IMR-90 (cell line): Measurements from ENCODE around the gene PLCB4. TPM values are rescaled to one million over a fixed set of nuclear protein-coding genes. Genes with fewer than 3 reads are reported as not detected.

ENCODE experiments used
- ATAC-seq: fragments of 200-7000 bp; cut with Tn5 transposase; 2 replicates; pipeline ENCODE4 v1.9.1; 2020; ENCODE audit warnings: low read depth, mild to moderate bottlenecking, moderate library complexity
- BruUV-seq: library from RNA; stranded (reverse); fragments of 400-500 nt; replicated peaks from 2 replicates; lab custom pipeline; 2021; lab: Mats Ljungman, UMichigan
- CTCF ChIA-PET: fragments of 300-600 bp; formaldehyde crosslinking; extraction: SDS; loops from one replicate; lab custom pipeline; 2021; ENCODE audit warnings: antibody characterized with exemption; lab: Yijun Ruan, JAX
- POLR2A ChIA-PET: fragments of 300-600 bp; sonication (Branson Sonifier 250); formaldehyde crosslinking; loops from one replicate; lab custom pipeline; 2022; ENCODE audit warnings: antibody characterized with exemption; ENCODE audit not compliant: unreplicated experiment; lab: Charles Lee
- DNase-seq: peaks from one replicate; pipeline ENCODE4 v3.0.0; 2013
- H2AFZ ChIP-seq: replicated peaks from 2 replicates; pipeline ENCODE3; 2013; ENCODE audit warnings: low read length, mild to moderate bottlenecking; ENCODE audit not compliant: poor library complexity
- H2AK5ac ChIP-seq: 2 replicates; pipeline ENCODE4 v1.6.1; 2013; ENCODE audit warnings: low read depth, low read length, inconsistent platforms
- H2AK9ac ChIP-seq: replicated peaks from 2 replicates; pipeline ENCODE3; 2013; ENCODE audit warnings: mild to moderate bottlenecking, low read depth, low read length, moderate library complexity; ENCODE audit not compliant: poor library complexity
- H2BK120ac ChIP-seq: 2 replicates; pipeline ENCODE4 v1.6.1; 2013; ENCODE audit warnings: low read depth, low read length, inconsistent platforms
- H2BK15ac ChIP-seq: 3 replicates; pipeline ENCODE4 v1.6.1; 2013; ENCODE audit warnings: low read depth, low read length, inconsistent platforms
- H2BK20ac ChIP-seq: 2 replicates; pipeline ENCODE4 v1.6.1; 2013; ENCODE audit warnings: low read depth, mild to moderate bottlenecking, inconsistent platforms, low read length, moderate library complexity
- H2BK5ac ChIP-seq: 2 replicates; pipeline ENCODE4 v1.6.1; 2013; ENCODE audit warnings: mild to moderate bottlenecking, low read depth, low read length, inconsistent platforms; ENCODE audit not compliant: poor library complexity, severe bottlenecking
- H3K14ac ChIP-seq: replicated peaks from 2 replicates; pipeline ENCODE4 v1.6.1; 2013; ENCODE audit warnings: low read depth, low read length, inconsistent platforms
- H3K18ac ChIP-seq: 2 replicates; pipeline ENCODE4 v1.6.1; 2013; ENCODE audit warnings: low read depth, low read length, control low read depth
- H3K23ac ChIP-seq: 2 replicates; pipeline ENCODE4 v1.6.1; 2013; ENCODE audit warnings: low read depth, low read length, inconsistent platforms
- H3K27ac ChIP-seq: 2 replicates; pipeline ENCODE4 v1.5.1; 2013; ENCODE audit warnings: mild to moderate bottlenecking, control low read depth, low read length; ENCODE audit not compliant: insufficient read depth
- H3K27me3 ChIP-seq: 2 replicates; pipeline ENCODE4 v1.6.1; 2013; ENCODE audit warnings: low read length; ENCODE audit not compliant: control insufficient read depth, insufficient read depth
- H3K36me3 ChIP-seq: 2 replicates; pipeline ENCODE4 v1.6.1; 2013; ENCODE audit warnings: low read length, mixed read lengths; ENCODE audit not compliant: control insufficient read depth, insufficient read depth
- H3K4ac ChIP-seq: 2 replicates; pipeline ENCODE4 v1.6.1; 2013; ENCODE audit warnings: low read depth, low read length, inconsistent platforms
- H3K4me1 ChIP-seq: 2 replicates; pipeline ENCODE4 v1.6.1; 2013; ENCODE audit warnings: low read length, mixed read lengths; ENCODE audit not compliant: control insufficient read depth, insufficient read depth
- H3K4me2 ChIP-seq: 2 replicates; pipeline ENCODE4 v1.6.1; 2013; ENCODE audit warnings: low read depth, mild to moderate bottlenecking, control low read depth, low read length, moderate library complexity
- H3K4me3 ChIP-seq: 2 replicates; pipeline ENCODE4 v1.5.1; 2013; ENCODE audit warnings: low read depth, mild to moderate bottlenecking, control low read depth, low read length, moderate library complexity; ENCODE audit not compliant: insufficient read depth
- H3K56ac ChIP-seq: 2 replicates; pipeline ENCODE4 v1.6.1; 2013; ENCODE audit warnings: low read length, inconsistent platforms; ENCODE audit not compliant: insufficient read depth; ENCODE audit errors: extremely low read depth
- H3K79me1 ChIP-seq, 2 experiments: 2 replicates each; pipeline ENCODE4 v1.6.1; 2013; ENCODE audit warnings: low read length in 2 of 2, inconsistent platforms in 1 of 2, low read depth in 1 of 2
- H3K9ac ChIP-seq: 2 replicates; pipeline ENCODE4 v1.6.1; 2013; ENCODE audit warnings: low read depth, low read length, control low read depth
- H3K9me1 ChIP-seq: 2 replicates; pipeline ENCODE4 v1.6.1; 2013; ENCODE audit warnings: low read length, inconsistent platforms; ENCODE audit not compliant: insufficient read depth
- H3K9me3 ChIP-seq: 2 replicates; pipeline ENCODE4 v1.6.1; 2013; ENCODE audit warnings: low read length; ENCODE audit not compliant: control insufficient read depth, insufficient read depth
- H4K20me1 ChIP-seq: 2 replicates; pipeline ENCODE4 v1.6.1; 2013; ENCODE audit warnings: low read length, inconsistent platforms; ENCODE audit not compliant: insufficient read depth
- H4K5ac ChIP-seq: 2 replicates; pipeline ENCODE4 v1.6.1; 2013; ENCODE audit warnings: mild to moderate bottlenecking, low read depth, low read length, control low read depth
- H4K8ac ChIP-seq, 2 experiments: 2 replicates each; pipeline ENCODE4 v1.6.1; 2013; ENCODE audit warnings: low read depth in 2 of 2, low read length in 2 of 2, control low read depth in 1 of 2, inconsistent platforms in 1 of 2
- H4K91ac ChIP-seq: 2 replicates; pipeline ENCODE4 v1.6.1; 2013; ENCODE audit warnings: low read depth, low read length, inconsistent platforms; ENCODE audit not compliant: insufficient read depth
- CEBPB ChIP-seq: IDR thresholded peaks from 2 replicates; pipeline ENCODE4 v1.6.1; 2012; ENCODE audit warnings: low read depth, low read length, improper control_type of control experiment
- RFX5 ChIP-seq: IDR thresholded peaks from 2 replicates; pipeline ENCODE4 v1.8.0; 2012; ENCODE audit warnings: low read depth, mild to moderate bottlenecking, low read length, moderate library complexity
- dilution Hi-C: fragments of 300-500 bp; cut with HindIII; formaldehyde crosslinking; loops from one replicate; pipeline ENCODE4 v1.14.3; 2018; ENCODE audit warnings: low sequenced_read_pairs; ENCODE audit not compliant: unreplicated experiment
- in situ Hi-C: fragments of 300-500 bp; cut with MboI; formaldehyde crosslinking; loops from 3 replicates; pipeline ENCODE4 v1.14.3; 2019; ENCODE audit warnings: low sequenced_read_pairs, inconsistent platforms, mixed read lengths
- intact Hi-C: fragments of 100-400 bp; cut with micrococcal nuclease; formaldehyde crosslinking; loops from 2 replicates; pipeline ENCODE4 v1.10.0; 2022
- polyA plus RNA-seq, 3 experiments: library from polyadenylated mRNA; depleted of rRNA; stranded (reverse); fragments of >200 nt; gene quantifications; 2 replicates each; pipeline ENCODE4 v1.2.3, GENCODE V29; 2012; ENCODE audit warnings: low replicate concordance in 1 of 3
- total RNA-seq: library from RNA; depleted of rRNA; stranded (reverse); fragments of >200 nt; gene quantifications from 2 replicates; pipeline ENCODE4 v1.2.3, GENCODE V29; 2012

Gene PLCB4
- total and polyA plus RNA-seq, 2 of the 4 experiments (the other 2 are of a cell fraction): 12.5 to 24.0 TPM

DNA sequence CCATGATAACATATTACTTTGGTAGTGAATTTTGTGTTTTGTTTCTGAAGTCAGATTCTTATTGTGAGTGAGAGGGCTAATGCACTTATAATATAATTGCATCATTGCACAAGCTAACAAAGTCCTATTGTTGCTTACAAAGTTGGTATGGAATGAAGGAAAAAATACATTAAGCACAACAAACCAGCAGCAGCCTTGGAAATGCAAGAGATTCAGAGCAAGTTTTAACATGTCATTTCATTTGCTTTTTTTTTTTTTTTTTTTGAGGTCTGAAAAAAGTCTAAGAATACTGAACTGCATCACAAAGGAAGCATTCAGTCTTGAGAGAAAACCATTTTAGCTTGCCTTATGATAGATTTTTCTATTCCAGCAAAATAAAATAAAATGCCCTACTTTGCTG is 57.6 kb downstream of the PLCB4 start:
- dilution Hi-C loops: no loop called here
- no peak overlapping the region for H3K18ac ChIP-seq
- no peak overlapping the region for H2BK15ac ChIP-seq
- H3K4me3 ChIP-seq: no peak overlapping the region
- peaks cover 4% of the 10 kb centered on the region; the same call in 1 of the 2 replicates for H4K20me1 ChIP-seq
- H2BK5ac ChIP-seq: no peak overlapping the region
- no peak overlapping the region for H2AK5ac ChIP-seq
- H3K27me3 ChIP-seq: no peaks in the 10 kb centered on the region
- H3K79me1 ChIP-seq: peaks cover 32 to 51% of the 10 kb centered on the region in 2 experiments
- BruUV-seq: no TSS peak
- CTCF ChIA-PET: no interaction called here
- no peak overlapping the region for H2AFZ ChIP-seq
- H4K91ac ChIP-seq: no peak overlapping the region
- no peak overlapping the region for H3K4ac ChIP-seq
- H4K8ac ChIP-seq: no peak overlapping the region
- H3K56ac ChIP-seq: no peak overlapping the region
- POLR2A ChIA-PET: no interaction called here
- H3K4me1 ChIP-seq: peaks cover 2% of the 10 kb centered on the region; the same call in 1 of the 2 replicates
- no peak overlapping the region for H2BK20ac ChIP-seq
- no peak overlapping the region for H2BK120ac ChIP-seq
- ATAC-seq (no peak), DNase-seq (no peak)
- no peaks in the 10 kb centered on the region for H3K36me3 ChIP-seq
- H3K9me3 ChIP-seq: peaks cover 2% of the 10 kb centered on the region; the same call in 1 of the 2 replicates
- H3K14ac ChIP-seq: no peak overlapping the region
- no peak overlapping the region for H3K9ac ChIP-seq
- H3K23ac ChIP-seq: no peak overlapping the region
- H3K9me1 ChIP-seq: peaks cover 3% of the 10 kb centered on the region; the same call in 1 of the 2 replicates
- no peak overlapping the region for H3K27ac ChIP-seq
- no peak overlapping the region for H4K5ac ChIP-seq
- no peak overlapping the region for H2AK9ac ChIP-seq
- TF ChIP-seq CEBPB (0 out of 2 replicates have a peak, but pooled peaks have one; percentile 34), RFX5 (no peak)
- in situ Hi-C loops: no loop called here
- intact Hi-C loops: no loop called here
- no peak overlapping the region for H3K4me2 ChIP-seq
